LNCaP clone FGC (cell line): ENCODE measurements around the gene CIPC.

Experiments
- DNase-seq: peaks from one replicate; pipeline ENCODE4 v3.0.0-alpha.2; 2011; ENCODE audit warnings: low read depth
- H3K4me3 ChIP-seq: 2 replicates; pipeline ENCODE4 v1.5.1; 2011; ENCODE audit warnings: mild to moderate bottlenecking, low read depth, low read length, control low read depth
- CTCF ChIP-seq: IDR thresholded peaks from 2 replicates; pipeline ENCODE4 v1.5.1; 2012; ENCODE audit warnings: mild to moderate bottlenecking; ENCODE audit not compliant: control insufficient read depth, insufficient read depth; ENCODE audit errors: extremely low read depth

CIPC gene

GRCh38 chr14:77102154-77102553 is 4.1 kb downstream of the CIPC start:
- TF ChIP-seq CTCF, result no peak
- DNase-seq, result no peak
- H3K4me3 ChIP-seq, result no peak overlapping the region

GRCh38 chr14:77103475-77103874 is 5.4 kb downstream of the CIPC start:
- no peak for DNase-seq
- TF ChIP-seq CTCF, result no peak

GRCh38 chr14:77103951-77104350 is 5.9 kb downstream of the CIPC start:
- no peak for DNase-seq
- H3K4me3 ChIP-seq, result no peak overlapping the region
- TF ChIP-seq CTCF, result no peak

More at GRCh38 chr14:77103475-77103874, 5.4 kb downstream of the CIPC start:
- no peak overlapping the region for H3K4me3 ChIP-seq

- H3K4me3 ChIP-seq, result no peak overlapping the region
- no peak for TF ChIP-seq CTCF
- no peak for DNase-seq
These were observed 6.3 kb downstream of the CIPC start for GRCh38 chr14:77104393-77104792.

GRCh38 chr14:77105145-77105939 is 7.3 kb downstream of the CIPC start:
- no peak for TF ChIP-seq CTCF
- DNase-seq, result no peak
- no peak overlapping the region for H3K4me3 ChIP-seq

GRCh38 chr14:77106666-77107065 is 8.6 kb downstream of the CIPC start:
- TF ChIP-seq CTCF, result no peak
- no peak for DNase-seq

GRCh38 chr14:77107228-77107627 is 9.2 kb downstream of the CIPC start:
- H3K4me3 ChIP-seq, result no peak overlapping the region
- no peak for DNase-seq
- no peak for TF ChIP-seq CTCF

More at GRCh38 chr14:77106666-77107065, 8.6 kb downstream of the CIPC start:
- H3K4me3 ChIP-seq, result no peak overlapping the region
